Kidney (tissue), 14 donors: ENCODE measurements around the gene SEC22A. TPM values are rescaled to one million over a fixed set of nuclear protein-coding genes. Genes with fewer than 3 reads are reported as not detected.
A peak's percentile ranks its signal among the peaks of the same experiment; 100 is the strongest.

Source experiments
- DNase-seq, 5 donors: peaks; one replicate each; pipeline ENCODE4 v3.0.0-alpha.2; 2013 to 2020
- FAIRE-seq: peaks from 2 replicates; lab custom pipeline; 2012; peaks lifted over from hg19 to GRCh38; lab: Jason Lieb, UNC
- H3K27ac ChIP-seq, 2 donors: one replicate each; pipeline ENCODE4 v1.7.0; 2013; ENCODE audit warnings: low read depth in 2 of 2, low read length in 2 of 2, inconsistent platforms in 1 of 2
- H3K27me3 ChIP-seq: one replicate; pipeline ENCODE4 v1.7.1; 2013; ENCODE audit warnings: low read length, inconsistent platforms; ENCODE audit not compliant: control insufficient read depth, insufficient read depth
- H3K36me3 ChIP-seq, 3 donors: one replicate each; pipeline versions ENCODE4 v1.7.0 to v1.7.1; 2013; ENCODE audit warnings: low read length in 3 of 3, control low read depth in 1 of 3, inconsistent platforms in 1 of 3; ENCODE audit not compliant: insufficient read depth in 3 of 3, control insufficient read depth in 2 of 3
- H3K4me1 ChIP-seq, 3 donors: one replicate each; pipeline versions ENCODE4 v1.7.0 to v1.7.1; 2013; ENCODE audit warnings: low read length in 3 of 3, inconsistent platforms in 1 of 3, low read depth in 1 of 3; ENCODE audit not compliant: control insufficient read depth in 2 of 3, insufficient read depth in 2 of 3
- H3K4me3 ChIP-seq, 3 donors: one replicate each; pipeline versions ENCODE4 v1.7.0 to v1.8.1; 2013; ENCODE audit warnings: low read length in 3 of 3, control low read depth in 1 of 3, inconsistent platforms in 1 of 3
- H3K9ac ChIP-seq, 3 donors: one replicate each; pipeline versions ENCODE4 v1.7.0 to v1.7.1; 2013; ENCODE audit warnings: low read length in 3 of 3, control low read depth in 1 of 3, inconsistent platforms in 1 of 3
- H3K9me3 ChIP-seq, 3 donors: one replicate each; pipeline versions ENCODE4 v1.7.0 to v1.7.1; 2013; ENCODE audit warnings: low read length in 3 of 3, control low read depth in 1 of 3, inconsistent platforms in 1 of 3; ENCODE audit not compliant: control insufficient read depth in 2 of 3, insufficient read depth in 1 of 3
- intact Hi-C: fragments of 100-400 bp; cut with DNase I; formaldehyde crosslinking; loops from one replicate; pipeline ENCODE4 v1.11.1; 2022
- microRNA-seq: library from miRNA; unstranded; fragments of <30 nt; microRNA quantifications from one replicate; pipeline ENCODE4 v1.2.0, GENCODE V29; 2020
- polyA plus RNA-seq: library from polyadenylated mRNA; stranded (reverse); fragments of 350-450 nt; fragmentation: Illumina TruSeq; extraction: RNeasy Lipid Tissue Mini Kit (QIAGEN cat#74804); gene quantifications from one replicate; pipeline ENCODE4 v1.2.3, GENCODE V29; 2014; ENCODE audit warnings: low read depth, low replicate concordance; ENCODE audit not compliant: insufficient read depth
- total RNA-seq: library from RNA; stranded (reverse); fragmentation: NEBNext Ultra II Directional; extraction: Animal tissue kit (Norgen Biotek cat#: 25700); gene quantifications from one replicate; pipeline ENCODE4 v1.2.1, GENCODE V29; 2021
- TF ChIP-seq, protein P1 (sequence below): IDR thresholded peaks from 3 replicates; pipeline ENCODE4 v1.5.1; 2012; ENCODE audit warnings: mild to moderate bottlenecking, moderate library complexity, borderline replicate concordance; ENCODE audit not compliant: insufficient read depth; ENCODE audit errors: extremely low read depth
- donor health status: control.
- donor health status: control.
- donor health status: control.
- donor health status: control.
- donor health status: control.
- donor health status: DM: yes; HTN: yes; CAD: no.
- donor health status: Normal renal cell carcinoma (clear cell type).

SEC22A gene
- total and polyA plus RNA-seq, 2 donors from 2014 or later: 14.8 to 18.6 TPM

DNA sequence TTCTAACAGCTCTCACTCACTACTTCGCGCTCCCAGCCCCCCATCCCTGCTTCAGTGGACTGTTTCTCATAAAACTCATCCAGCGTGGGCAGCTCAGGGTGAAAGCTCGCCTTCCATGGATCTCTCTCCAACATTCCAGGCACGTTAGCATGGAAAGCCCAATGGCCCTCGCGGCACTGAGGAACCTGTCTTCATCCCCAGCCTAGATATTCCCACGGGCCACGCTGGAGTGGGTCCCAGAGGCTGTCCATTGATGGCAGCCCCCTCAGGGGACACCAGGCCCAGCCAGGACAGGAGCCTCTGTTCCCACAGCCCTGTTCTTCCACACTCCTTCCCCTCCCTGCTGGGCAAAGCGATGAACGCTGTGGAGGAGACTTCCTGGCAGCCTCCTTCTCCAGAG lies 121.1 kb downstream of the SEC22A start:
- no peak for FAIRE-seq
- Histone ChIP-seq H3K4me3 (no peak overlapping the region), H3K9me3 (no peaks in the 10 kb centered on the region), H3K27me3 (no peaks in the 10 kb centered on the region), H3K36me3 (peaks cover 0 to 6% (median 0%) of the 10 kb centered on the region in 3 donors), H3K9ac (no peak overlapping the region), H3K4me1 (no peaks in the 10 kb centered on the region), H3K27ac (no peak overlapping the region)
- peak in 4 of 5 donors; percentile 39 to 48 (median 42) for DNase-seq
- TF ChIP-seq, protein P1, sequence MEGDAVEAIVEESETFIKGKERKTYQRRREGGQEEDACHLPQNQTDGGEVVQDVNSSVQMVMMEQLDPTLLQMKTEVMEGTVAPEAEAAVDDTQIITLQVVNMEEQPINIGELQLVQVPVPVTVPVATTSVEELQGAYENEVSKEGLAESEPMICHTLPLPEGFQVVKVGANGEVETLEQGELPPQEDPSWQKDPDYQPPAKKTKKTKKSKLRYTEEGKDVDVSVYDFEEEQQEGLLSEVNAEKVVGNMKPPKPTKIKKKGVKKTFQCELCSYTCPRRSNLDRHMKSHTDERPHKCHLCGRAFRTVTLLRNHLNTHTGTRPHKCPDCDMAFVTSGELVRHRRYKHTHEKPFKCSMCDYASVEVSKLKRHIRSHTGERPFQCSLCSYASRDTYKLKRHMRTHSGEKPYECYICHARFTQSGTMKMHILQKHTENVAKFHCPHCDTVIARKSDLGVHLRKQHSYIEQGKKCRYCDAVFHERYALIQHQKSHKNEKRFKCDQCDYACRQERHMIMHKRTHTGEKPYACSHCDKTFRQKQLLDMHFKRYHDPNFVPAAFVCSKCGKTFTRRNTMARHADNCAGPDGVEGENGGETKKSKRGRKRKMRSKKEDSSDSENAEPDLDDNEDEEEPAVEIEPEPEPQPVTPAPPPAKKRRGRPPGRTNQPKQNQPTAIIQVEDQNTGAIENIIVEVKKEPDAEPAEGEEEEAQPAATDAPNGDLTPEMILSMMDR: no peak
- intact Hi-C loops: loop anchor here (10.0 kb wide), 1 partner anchor 232 kb away; no protein-coding TSS in a partner anchor

Small RNAs within 50 kb of the gene (microRNA-seq; reads per million reads assigned to microRNA genes)
- not detected for gene MIR7110

Other genes starting within 250 kb of the SEC22A start
- gene SEMA5B, start 174.2 kb upstream of the SEC22A start, total RNA-seq: 8.4 TPM
- 6.6 TPM for gene SEMA5B, start 174.2 kb upstream of the SEC22A start, polyA plus RNA-seq
- gene PDIA5, start 134.9 kb upstream of the SEC22A start, total RNA-seq: 27.9 TPM
- gene PDIA5, start 134.9 kb upstream of the SEC22A start, polyA plus RNA-seq: 19.9 TPM
- 33.6 TPM for gene ADCY5, start 247.1 kb downstream of the SEC22A start, total RNA-seq
- gene ADCY5, start 247.1 kb downstream of the SEC22A start, polyA plus RNA-seq: 7.1 TPM